ENCODE measurements around the gene AP1AR.

Gene AP1AR

GRCh38 chr4:112284166-112284565 lies 52.6 kb downstream of the AP1AR start:
- TF ChIP-seq, protein P1, sequence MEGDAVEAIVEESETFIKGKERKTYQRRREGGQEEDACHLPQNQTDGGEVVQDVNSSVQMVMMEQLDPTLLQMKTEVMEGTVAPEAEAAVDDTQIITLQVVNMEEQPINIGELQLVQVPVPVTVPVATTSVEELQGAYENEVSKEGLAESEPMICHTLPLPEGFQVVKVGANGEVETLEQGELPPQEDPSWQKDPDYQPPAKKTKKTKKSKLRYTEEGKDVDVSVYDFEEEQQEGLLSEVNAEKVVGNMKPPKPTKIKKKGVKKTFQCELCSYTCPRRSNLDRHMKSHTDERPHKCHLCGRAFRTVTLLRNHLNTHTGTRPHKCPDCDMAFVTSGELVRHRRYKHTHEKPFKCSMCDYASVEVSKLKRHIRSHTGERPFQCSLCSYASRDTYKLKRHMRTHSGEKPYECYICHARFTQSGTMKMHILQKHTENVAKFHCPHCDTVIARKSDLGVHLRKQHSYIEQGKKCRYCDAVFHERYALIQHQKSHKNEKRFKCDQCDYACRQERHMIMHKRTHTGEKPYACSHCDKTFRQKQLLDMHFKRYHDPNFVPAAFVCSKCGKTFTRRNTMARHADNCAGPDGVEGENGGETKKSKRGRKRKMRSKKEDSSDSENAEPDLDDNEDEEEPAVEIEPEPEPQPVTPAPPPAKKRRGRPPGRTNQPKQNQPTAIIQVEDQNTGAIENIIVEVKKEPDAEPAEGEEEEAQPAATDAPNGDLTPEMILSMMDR (IDR thresholded peaks at IDR 0.05) = no peak

DNA sequence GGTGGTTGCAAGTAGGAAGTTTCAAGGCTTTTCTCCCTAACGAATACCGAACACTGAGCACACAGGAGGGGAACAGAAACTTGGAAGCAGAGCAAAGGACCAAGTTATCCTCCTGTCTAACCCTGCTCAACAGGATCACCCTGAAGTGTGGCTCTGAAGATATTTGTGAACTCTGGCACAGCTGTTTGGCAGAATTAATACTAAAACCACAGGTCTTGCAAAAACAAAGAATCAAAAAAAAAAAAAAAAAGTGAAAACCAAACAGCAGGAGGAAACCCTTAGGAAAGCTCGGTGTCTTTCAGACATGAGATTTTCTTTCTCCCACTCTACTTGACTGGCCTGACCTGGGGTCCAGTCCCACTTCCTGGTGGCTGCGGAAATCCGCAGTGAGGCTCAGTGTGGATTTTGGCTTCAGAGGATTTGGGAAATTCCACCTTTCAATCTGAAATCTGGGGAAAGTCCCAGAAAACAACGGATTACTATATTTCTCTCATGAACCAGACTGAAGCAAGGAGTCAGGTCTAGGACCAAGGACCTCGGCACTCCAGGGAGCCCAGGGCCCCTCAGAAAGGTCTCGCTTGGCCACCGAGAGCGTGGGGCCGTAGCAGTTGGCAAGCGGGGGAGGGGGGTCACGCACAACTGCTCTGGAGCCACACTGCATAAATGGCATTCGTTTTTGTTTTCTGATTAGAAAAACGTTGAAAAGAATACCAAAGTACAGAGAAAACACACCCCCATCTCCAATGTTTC lies 53.2 kb downstream of the AP1AR start:
- TF ChIP-seq, protein P1 (IDR thresholded peaks at IDR 0.05) = no peak

GRCh38 chr4:112287258-112287989 lies 55.8 kb downstream of the AP1AR start:
- TF ChIP-seq, protein P1 (IDR thresholded peaks at IDR 0.05) = no peak

GRCh38 chr4:112288455-112288854 lies 56.9 kb downstream of the AP1AR start:
- TF ChIP-seq, protein P1 (IDR thresholded peaks at IDR 0.05) = no peak

- TF ChIP-seq, protein P1 (IDR thresholded peaks at IDR 0.05) = no peak
These were observed 58.0 kb downstream of the AP1AR start for GRCh38 chr4:112289407-112290253.

DNA sequence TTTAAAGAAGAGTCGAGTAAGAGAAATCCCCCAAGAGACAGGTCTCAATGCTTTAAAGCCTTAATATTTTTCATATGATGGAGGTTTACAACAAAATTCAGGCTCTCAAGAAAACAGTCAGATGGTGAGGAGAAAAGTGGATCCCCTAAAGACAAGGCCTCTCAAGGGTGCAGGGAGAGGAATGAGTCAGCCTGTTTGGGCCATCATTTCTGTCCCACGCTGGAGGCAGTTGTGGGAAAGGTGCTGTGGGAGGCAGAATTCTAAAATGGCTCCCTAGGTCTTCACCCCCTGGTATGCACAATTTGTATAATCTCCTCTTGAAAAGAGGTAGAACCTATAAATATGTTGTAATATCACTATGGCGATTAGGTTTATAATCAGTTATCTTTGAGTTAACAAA lies 58.8 kb downstream of the AP1AR start:
- TF ChIP-seq, protein P1 (IDR thresholded peaks at IDR 0.05) = no peak

All from LNCAP (cell line).